GM23338 (cell line): ENCODE results near the gene PTTG1IP. TPM values are rescaled to one million over a fixed set of nuclear protein-coding genes. Genes with fewer than 3 reads are reported as not detected.

ENCODE experiments used
- ATAC-seq: fragments of 200-7000 bp; cut with Tn5 transposase; 3 replicates; pipeline ENCODE4 v1.9.1; 2020
- DNase-seq: peaks from one replicate; pipeline ENCODE4 v3.0.0-alpha.2; 2015; ENCODE audit warnings: low spot score
- H2AFZ ChIP-seq: fragments of 200-600 bp; sonication (generic); 2 replicates; pipeline ENCODE4 v1.8.0; 2016; ENCODE audit warnings: antibody characterized with exemption, mild to moderate bottlenecking, moderate library complexity
- H3F3A ChIP-seq: fragments of 200-600 bp; sonication (generic); replicated peaks from 2 replicates; pipeline ENCODE4 v1.8.0; 2017; ENCODE audit warnings: antibody characterized with exemption, mixed run types, low read depth
- H3K27ac ChIP-seq: fragments of 200-600 bp; sonication (generic); 2 replicates; pipeline ENCODE4 v1.6.1; 2016; ENCODE audit warnings: low read depth
- H3K27me3 ChIP-seq: fragments of 200-600 bp; sonication (generic); 2 replicates; pipeline ENCODE4 v1.8.0; 2016; ENCODE audit warnings: mild to moderate bottlenecking, mixed run types, moderate library complexity; ENCODE audit not compliant: insufficient read depth
- H3K36me3 ChIP-seq: fragments of 200-600 bp; sonication (generic); 2 replicates; pipeline ENCODE4 v1.8.0; 2016; ENCODE audit warnings: mild to moderate bottlenecking; ENCODE audit not compliant: insufficient read depth
- H3K4me1 ChIP-seq: fragments of 200-600 bp; sonication (generic); 2 replicates; pipeline ENCODE4 v1.8.0; 2016; ENCODE audit warnings: mild to moderate bottlenecking, moderate library complexity; ENCODE audit not compliant: insufficient read depth
- H3K4me2 ChIP-seq: fragments of 200-600 bp; sonication (generic); 2 replicates; pipeline ENCODE4 v1.7.1; 2017; ENCODE audit warnings: mixed run types
- H3K4me3 ChIP-seq: fragments of 200-600 bp; sonication (generic); 2 replicates; pipeline ENCODE4 v1.6.1; 2016; ENCODE audit warnings: mixed run types
- H3K79me2 ChIP-seq: fragments of 200-600 bp; sonication (generic); replicated peaks from 2 replicates; pipeline ENCODE4 v1.8.0; 2017; ENCODE audit warnings: mild to moderate bottlenecking; ENCODE audit not compliant: insufficient read depth
- H3K9me2 ChIP-seq: fragments of 200-600 bp; sonication (generic); 2 replicates; pipeline ENCODE4 v1.8.0; 2017; ENCODE audit not compliant: insufficient read depth
- H4K20me1 ChIP-seq: fragments of 200-600 bp; sonication (generic); replicated peaks from 2 replicates; pipeline ENCODE4 v1.8.0; 2017; ENCODE audit warnings: mild to moderate bottlenecking; ENCODE audit not compliant: insufficient read depth
- H3K27ac Mint-ChIP-seq: 2 replicates; pipeline ENCODE4 v1.8.0; 2020; ENCODE audit warnings: inconsistent platforms, mild to moderate bottlenecking, moderate library complexity, mixed read lengths
- H3K27me3 Mint-ChIP-seq: 3 replicates; pipeline ENCODE4 v1.8.0; 2022; ENCODE audit warnings: low read depth, mild to moderate bottlenecking, moderate library complexity, mixed read lengths, inconsistent platforms; ENCODE audit not compliant: insufficient read depth, poor library complexity
- H3K36me3 Mint-ChIP-seq: 3 replicates; pipeline ENCODE4 v1.8.0; 2021; ENCODE audit warnings: low read depth, mild to moderate bottlenecking, inconsistent platforms, moderate library complexity, mixed read lengths
- H3K4me1 Mint-ChIP-seq: 3 replicates; pipeline ENCODE4 v1.8.0; 2020; ENCODE audit warnings: mild to moderate bottlenecking, inconsistent platforms, mixed read lengths
- H3K4me3 Mint-ChIP-seq: 3 replicates; pipeline ENCODE4 v1.8.0; 2021; ENCODE audit warnings: moderate library complexity, mild to moderate bottlenecking, inconsistent platforms, mixed read lengths
- H3K9me3 Mint-ChIP-seq: 3 replicates; pipeline ENCODE4 v1.8.0; 2020; ENCODE audit warnings: moderate library complexity, mild to moderate bottlenecking, inconsistent platforms, mixed read lengths
- EZH2 ChIP-seq: fragments of 200-600 bp; sonication (generic); IDR thresholded peaks from one replicate; pipeline ENCODE4 v1.8.0; 2017; ENCODE audit warnings: antibody characterized with exemption, mild to moderate bottlenecking, low read depth; ENCODE audit not compliant: unreplicated experiment
- POLR2AphosphoS5 ChIP-seq: IDR thresholded peaks from 2 replicates; pipeline ENCODE4 v1.6.1; 2016; ENCODE audit warnings: antibody characterized with exemption, low read depth
- STAT1 ChIP-seq: IDR thresholded peaks from one replicate; pipeline ENCODE4 v1.6.1; 2016; ENCODE audit warnings: antibody characterized with exemption; ENCODE audit not compliant: unreplicated experiment
- polyA plus RNA-seq: library from polyadenylated mRNA; unstranded; fragments of >200 nt; fragmentation: Nextera tagmentation; extraction: Ambion mirVana; gene quantifications from 2 replicates; pipeline ENCODE4 v1.2.1, GENCODE V29; 2016
- total RNA-seq: library from RNA; depleted of rRNA; stranded (reverse); fragments of >200 nt; shearing (Covaris generic); gene quantifications from 2 replicates; pipeline ENCODE4 v1.2.3, GENCODE V29; 2014
- TF ChIP-seq, protein P1 (sequence below): IDR thresholded peaks from one replicate; pipeline ENCODE4 v1.6.1; 2018; ENCODE audit warnings: antibody characterized with exemption; ENCODE audit not compliant: unreplicated experiment
- TF ChIP-seq, protein P2 (sequence below): IDR thresholded peaks from 2 replicates; pipeline ENCODE4 v1.6.1; 2016; ENCODE audit warnings: antibody characterized with exemption
- TF ChIP-seq, protein P3 (sequence below): fragments of 250-450 bp; sonication (Bioruptor Pico); IDR thresholded peaks from 2 replicates; pipeline ENCODE4 v1.5.0; 2020; ENCODE audit warnings: mild to moderate bottlenecking, moderate library complexity
- TF ChIP-seq, protein P4 (sequence below), 2 experiments: fragments of 200-600 bp in 1 of 2; sonication (generic) in 1 of 2; conservative IDR thresholded peaks; 2 replicates each; pipeline versions ENCODE4 v1.5.1 to v1.6.1; 2016 to 2017; ENCODE audit warnings: antibody characterized with exemption in 2 of 2, low read depth in 2 of 2, mild to moderate bottlenecking in 2 of 2, moderate library complexity in 1 of 2

PTTG1IP gene
- total and polyA plus RNA-seq, 2 experiments from 2014 or later, result 99.9 to 172 TPM

DNA sequence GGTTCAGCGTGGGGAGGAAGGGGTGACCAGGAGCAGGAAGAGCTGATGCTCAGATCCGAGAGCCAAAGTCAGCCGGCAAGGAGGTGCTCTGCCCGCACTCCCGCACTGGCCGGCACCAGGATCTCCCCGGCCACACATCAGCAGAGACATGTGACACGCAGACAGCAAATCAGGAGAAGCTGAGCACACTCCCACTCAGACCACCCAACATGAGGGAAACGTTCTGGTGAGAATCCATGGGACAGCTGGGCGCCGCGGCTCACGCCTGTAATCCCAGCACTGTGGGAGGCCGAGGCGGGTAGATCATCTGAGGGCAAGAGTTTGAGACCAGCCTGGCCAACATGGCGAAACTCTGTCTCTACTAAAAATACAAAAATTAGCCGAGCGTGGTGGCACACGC, 18.6 kb upstream of the PTTG1IP start:
- Histone ChIP-seq H3K9me2 (no peaks in the 10 kb centered on the region), H3K27ac (no peak overlapping the region), H3K4me2 (no peak overlapping the region), H2AFZ (no peak overlapping the region), H3K27me3 (no peaks in the 10 kb centered on the region), H4K20me1 (no peaks in the 10 kb centered on the region), H3K36me3 (no peaks in the 10 kb centered on the region), H3K4me1 (no peaks in the 10 kb centered on the region), H3F3A (no peaks in the 10 kb centered on the region), H3K4me3 (no peak overlapping the region), H3K79me2 (no peaks in the 10 kb centered on the region)
- DNase-seq, result no peak
- Mint-ChIP-seq H3K36me3 (no peaks in the 10 kb centered on the region), H3K4me3 (no peak overlapping the region; the same call in 2 of the 3 replicates), H3K27ac (no peak overlapping the region), H3K4me1 (peaks cover 2% of the 10 kb centered on the region; the same call in 2 of the 3 replicates), H3K9me3 (no peaks in the 10 kb centered on the region), H3K27me3 (peaks cover 8% of the 10 kb centered on the region)
- ATAC-seq, result peak; percentile 41
- no peak for TF ChIP-seq STAT1
- TF ChIP-seq, protein P1, sequence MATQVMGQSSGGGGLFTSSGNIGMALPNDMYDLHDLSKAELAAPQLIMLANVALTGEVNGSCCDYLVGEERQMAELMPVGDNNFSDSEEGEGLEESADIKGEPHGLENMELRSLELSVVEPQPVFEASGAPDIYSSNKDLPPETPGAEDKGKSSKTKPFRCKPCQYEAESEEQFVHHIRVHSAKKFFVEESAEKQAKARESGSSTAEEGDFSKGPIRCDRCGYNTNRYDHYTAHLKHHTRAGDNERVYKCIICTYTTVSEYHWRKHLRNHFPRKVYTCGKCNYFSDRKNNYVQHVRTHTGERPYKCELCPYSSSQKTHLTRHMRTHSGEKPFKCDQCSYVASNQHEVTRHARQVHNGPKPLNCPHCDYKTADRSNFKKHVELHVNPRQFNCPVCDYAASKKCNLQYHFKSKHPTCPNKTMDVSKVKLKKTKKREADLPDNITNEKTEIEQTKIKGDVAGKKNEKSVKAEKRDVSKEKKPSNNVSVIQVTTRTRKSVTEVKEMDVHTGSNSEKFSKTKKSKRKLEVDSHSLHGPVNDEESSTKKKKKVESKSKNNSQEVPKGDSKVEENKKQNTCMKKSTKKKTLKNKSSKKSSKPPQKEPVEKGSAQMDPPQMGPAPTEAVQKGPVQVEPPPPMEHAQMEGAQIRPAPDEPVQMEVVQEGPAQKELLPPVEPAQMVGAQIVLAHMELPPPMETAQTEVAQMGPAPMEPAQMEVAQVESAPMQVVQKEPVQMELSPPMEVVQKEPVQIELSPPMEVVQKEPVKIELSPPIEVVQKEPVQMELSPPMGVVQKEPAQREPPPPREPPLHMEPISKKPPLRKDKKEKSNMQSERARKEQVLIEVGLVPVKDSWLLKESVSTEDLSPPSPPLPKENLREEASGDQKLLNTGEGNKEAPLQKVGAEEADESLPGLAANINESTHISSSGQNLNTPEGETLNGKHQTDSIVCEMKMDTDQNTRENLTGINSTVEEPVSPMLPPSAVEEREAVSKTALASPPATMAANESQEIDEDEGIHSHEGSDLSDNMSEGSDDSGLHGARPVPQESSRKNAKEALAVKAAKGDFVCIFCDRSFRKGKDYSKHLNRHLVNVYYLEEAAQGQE, result no peak

DNA sequence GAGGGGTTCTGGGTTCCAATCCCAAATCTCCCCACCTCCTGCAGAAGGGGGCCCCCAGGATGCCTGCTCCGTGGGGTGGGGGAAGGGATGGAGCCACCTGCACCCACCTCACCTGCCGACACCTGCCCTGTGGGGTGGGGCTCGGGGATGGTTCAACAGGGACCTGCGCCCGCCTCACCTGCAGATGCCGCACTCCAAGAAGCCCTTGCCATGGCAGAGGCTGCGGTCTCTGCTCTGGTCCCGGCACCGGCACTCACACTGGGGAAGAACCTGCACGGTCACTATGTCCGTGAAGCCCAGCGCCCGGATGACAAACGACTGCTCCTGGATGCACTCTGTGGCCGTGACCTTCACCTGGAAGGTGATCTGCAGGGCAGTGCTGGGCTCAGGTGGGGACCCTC, 18.1 kb upstream of the PTTG1IP start:
- H3K4me3 Mint-ChIP-seq, result no peak overlapping the region
- no peaks in the 10 kb centered on the region for H3K9me3 Mint-ChIP-seq
- Histone ChIP-seq H3K4me3 (no peak overlapping the region), H3F3A (no peaks in the 10 kb centered on the region), H3K27me3 (no peaks in the 10 kb centered on the region), H3K4me1 (no peaks in the 10 kb centered on the region), H2AFZ (no peak overlapping the region), H3K36me3 (no peaks in the 10 kb centered on the region), H3K9me2 (no peaks in the 10 kb centered on the region), H4K20me1 (no peaks in the 10 kb centered on the region), H3K27ac (no peak overlapping the region), H3K4me2 (no peak overlapping the region), H3K79me2 (no peaks in the 10 kb centered on the region)
- peaks cover 2% of the 10 kb centered on the region; the same call in 2 of the 3 replicates for H3K4me1 Mint-ChIP-seq
- TF ChIP-seq, protein P2, sequence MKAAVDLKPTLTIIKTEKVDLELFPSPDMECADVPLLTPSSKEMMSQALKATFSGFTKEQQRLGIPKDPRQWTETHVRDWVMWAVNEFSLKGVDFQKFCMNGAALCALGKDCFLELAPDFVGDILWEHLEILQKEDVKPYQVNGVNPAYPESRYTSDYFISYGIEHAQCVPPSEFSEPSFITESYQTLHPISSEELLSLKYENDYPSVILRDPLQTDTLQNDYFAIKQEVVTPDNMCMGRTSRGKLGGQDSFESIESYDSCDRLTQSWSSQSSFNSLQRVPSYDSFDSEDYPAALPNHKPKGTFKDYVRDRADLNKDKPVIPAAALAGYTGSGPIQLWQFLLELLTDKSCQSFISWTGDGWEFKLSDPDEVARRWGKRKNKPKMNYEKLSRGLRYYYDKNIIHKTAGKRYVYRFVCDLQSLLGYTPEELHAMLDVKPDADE, result no peak
- TF ChIP-seq, protein P3, sequence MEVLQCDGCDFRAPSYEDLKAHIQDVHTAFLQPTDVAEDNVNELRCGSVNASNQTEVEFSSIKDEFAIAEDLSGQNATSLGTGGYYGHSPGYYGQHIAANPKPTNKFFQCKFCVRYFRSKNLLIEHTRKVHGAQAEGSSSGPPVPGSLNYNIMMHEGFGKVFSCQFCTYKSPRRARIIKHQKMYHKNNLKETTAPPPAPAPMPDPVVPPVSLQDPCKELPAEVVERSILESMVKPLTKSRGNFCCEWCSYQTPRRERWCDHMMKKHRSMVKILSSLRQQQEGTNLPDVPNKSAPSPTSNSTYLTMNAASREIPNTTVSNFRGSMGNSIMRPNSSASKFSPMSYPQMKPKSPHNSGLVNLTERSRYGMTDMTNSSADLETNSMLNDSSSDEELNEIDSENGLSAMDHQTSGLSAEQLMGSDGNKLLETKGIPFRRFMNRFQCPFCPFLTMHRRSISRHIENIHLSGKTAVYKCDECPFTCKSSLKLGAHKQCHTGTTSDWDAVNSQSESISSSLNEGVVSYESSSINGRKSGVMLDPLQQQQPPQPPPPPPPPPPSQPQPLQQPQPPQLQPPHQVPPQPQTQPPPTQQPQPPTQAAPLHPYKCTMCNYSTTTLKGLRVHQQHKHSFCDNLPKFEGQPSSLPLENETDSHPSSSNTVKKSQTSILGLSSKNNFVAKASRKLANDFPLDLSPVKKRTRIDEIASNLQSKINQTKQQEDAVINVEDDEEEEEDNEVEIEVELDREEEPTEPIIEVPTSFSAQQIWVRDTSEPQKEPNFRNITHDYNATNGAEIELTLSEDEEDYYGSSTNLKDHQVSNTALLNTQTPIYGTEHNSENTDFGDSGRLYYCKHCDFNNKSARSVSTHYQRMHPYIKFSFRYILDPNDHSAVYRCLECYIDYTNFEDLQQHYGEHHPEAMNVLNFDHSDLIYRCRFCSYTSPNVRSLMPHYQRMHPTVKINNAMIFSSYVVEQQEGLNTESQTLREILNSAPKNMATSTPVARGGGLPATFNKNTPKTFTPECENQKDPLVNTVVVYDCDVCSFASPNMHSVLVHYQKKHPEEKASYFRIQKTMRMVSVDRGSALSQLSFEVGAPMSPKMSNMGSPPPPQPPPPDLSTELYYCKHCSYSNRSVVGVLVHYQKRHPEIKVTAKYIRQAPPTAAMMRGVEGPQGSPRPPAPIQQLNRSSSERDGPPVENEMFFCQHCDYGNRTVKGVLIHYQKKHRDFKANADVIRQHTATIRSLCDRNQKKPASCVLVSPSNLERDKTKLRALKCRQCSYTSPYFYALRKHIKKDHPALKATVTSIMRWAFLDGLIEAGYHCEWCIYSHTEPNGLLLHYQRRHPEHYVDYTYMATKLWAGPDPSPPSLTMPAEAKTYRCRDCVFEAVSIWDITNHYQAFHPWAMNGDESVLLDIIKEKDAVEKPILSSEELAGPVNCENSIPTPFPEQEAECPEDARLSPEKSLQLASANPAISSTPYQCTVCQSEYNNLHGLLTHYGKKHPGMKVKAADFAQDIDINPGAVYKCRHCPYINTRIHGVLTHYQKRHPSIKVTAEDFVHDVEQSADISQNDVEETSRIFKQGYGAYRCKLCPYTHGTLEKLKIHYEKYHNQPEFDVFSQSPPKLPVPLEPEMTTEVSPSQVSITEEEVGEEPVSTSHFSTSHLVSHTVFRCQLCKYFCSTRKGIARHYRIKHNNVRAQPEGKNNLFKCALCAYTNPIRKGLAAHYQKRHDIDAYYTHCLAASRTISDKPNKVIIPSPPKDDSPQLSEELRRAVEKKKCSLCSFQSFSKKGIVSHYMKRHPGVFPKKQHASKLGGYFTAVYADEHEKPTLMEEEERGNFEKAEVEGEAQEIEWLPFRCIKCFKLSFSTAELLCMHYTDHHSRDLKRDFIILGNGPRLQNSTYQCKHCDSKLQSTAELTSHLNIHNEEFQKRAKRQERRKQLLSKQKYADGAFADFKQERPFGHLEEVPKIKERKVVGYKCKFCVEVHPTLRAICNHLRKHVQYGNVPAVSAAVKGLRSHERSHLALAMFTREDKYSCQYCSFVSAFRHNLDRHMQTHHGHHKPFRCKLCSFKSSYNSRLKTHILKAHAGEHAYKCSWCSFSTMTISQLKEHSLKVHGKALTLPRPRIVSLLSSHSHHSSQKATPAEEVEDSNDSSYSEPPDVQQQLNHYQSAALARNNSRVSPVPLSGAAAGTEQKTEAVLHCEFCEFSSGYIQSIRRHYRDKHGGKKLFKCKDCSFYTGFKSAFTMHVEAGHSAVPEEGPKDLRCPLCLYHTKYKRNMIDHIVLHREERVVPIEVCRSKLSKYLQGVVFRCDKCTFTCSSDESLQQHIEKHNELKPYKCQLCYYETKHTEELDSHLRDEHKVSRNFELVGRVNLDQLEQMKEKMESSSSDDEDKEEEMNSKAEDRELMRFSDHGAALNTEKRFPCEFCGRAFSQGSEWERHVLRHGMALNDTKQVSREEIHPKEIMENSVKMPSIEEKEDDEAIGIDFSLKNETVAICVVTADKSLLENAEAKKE, result no peak
- no peak for TF ChIP-seq STAT1
- TF ChIP-seq POLR2AphosphoS5, result no peak
- TF ChIP-seq, protein P4, sequence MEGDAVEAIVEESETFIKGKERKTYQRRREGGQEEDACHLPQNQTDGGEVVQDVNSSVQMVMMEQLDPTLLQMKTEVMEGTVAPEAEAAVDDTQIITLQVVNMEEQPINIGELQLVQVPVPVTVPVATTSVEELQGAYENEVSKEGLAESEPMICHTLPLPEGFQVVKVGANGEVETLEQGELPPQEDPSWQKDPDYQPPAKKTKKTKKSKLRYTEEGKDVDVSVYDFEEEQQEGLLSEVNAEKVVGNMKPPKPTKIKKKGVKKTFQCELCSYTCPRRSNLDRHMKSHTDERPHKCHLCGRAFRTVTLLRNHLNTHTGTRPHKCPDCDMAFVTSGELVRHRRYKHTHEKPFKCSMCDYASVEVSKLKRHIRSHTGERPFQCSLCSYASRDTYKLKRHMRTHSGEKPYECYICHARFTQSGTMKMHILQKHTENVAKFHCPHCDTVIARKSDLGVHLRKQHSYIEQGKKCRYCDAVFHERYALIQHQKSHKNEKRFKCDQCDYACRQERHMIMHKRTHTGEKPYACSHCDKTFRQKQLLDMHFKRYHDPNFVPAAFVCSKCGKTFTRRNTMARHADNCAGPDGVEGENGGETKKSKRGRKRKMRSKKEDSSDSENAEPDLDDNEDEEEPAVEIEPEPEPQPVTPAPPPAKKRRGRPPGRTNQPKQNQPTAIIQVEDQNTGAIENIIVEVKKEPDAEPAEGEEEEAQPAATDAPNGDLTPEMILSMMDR (conservative IDR thresholded peaks at IDR 0.05; ENCODE audit: low read depth in 2 of 2), result no peak
- TF ChIP-seq EZH2, result no peak
- H3K36me3 Mint-ChIP-seq, result no peaks in the 10 kb centered on the region
- H3K27ac Mint-ChIP-seq, result no peak overlapping the region
- peaks cover 8% of the 10 kb centered on the region for H3K27me3 Mint-ChIP-seq
- ATAC-seq (no peak), DNase-seq (no peak)
